MM.1S (cell line): ENCODE data around the gene LARP1B.
"Not testable (repeated sequence)": the region's sequence is repeated elsewhere in the genome, so short reads cannot be mapped to it uniquely, and the experiment has no call there.

Source experiments
- DNase-seq: peaks from one replicate; pipeline ENCODE4 v3.0.0-alpha.2; 2015
- H2AFZ ChIP-seq: fragments of 300-600 bp; sonication (generic); 2 replicates; pipeline ENCODE4 v1.6.0; 2016; ENCODE audit warnings: antibody characterized with exemption, low read length
- H3F3A ChIP-seq: fragments of 300-600 bp; sonication (generic); 2 replicates; pipeline ENCODE4 v1.6.1; 2016; ENCODE audit warnings: mild to moderate bottlenecking, antibody characterized with exemption, low read length, moderate library complexity, mixed read lengths; ENCODE audit not compliant: insufficient read depth
- H3K27ac ChIP-seq: fragments of 300-600 bp; sonication (generic); 2 replicates; pipeline ENCODE4 v1.5.1; 2016; ENCODE audit warnings: mild to moderate bottlenecking, low read length
- H3K27me3 ChIP-seq: fragments of 300-600 bp; sonication (generic); replicated peaks from 2 replicates; pipeline ENCODE4 v1.6.0; 2016; ENCODE audit warnings: low read length; ENCODE audit not compliant: insufficient read depth
- H3K36me3 ChIP-seq: fragments of 300-600 bp; sonication (generic); replicated peaks from 2 replicates; pipeline ENCODE4 v1.6.1; 2016; ENCODE audit warnings: mild to moderate bottlenecking, low read length, mixed read lengths; ENCODE audit not compliant: insufficient read depth
- H3K4me1 ChIP-seq: fragments of 300-600 bp; sonication (generic); 2 replicates; pipeline ENCODE4 v1.6.1; 2016; ENCODE audit warnings: low read length, mixed read lengths
- H3K4me2 ChIP-seq: fragments of 300-600 bp; sonication (generic); 2 replicates; pipeline ENCODE4 v1.6.0; 2016; ENCODE audit warnings: low read depth, low read length
- H3K4me3 ChIP-seq: fragments of 300-600 bp; sonication (generic); 2 replicates; pipeline ENCODE4 v1.5.1; 2016; ENCODE audit warnings: low read length, mixed read lengths
- H3K79me2 ChIP-seq: fragments of 300-600 bp; sonication (generic); 2 replicates; pipeline ENCODE4 v1.6.1; 2016; ENCODE audit warnings: mixed run types, low read length, mixed read lengths
- H3K9ac ChIP-seq: fragments of 300-600 bp; sonication (generic); 2 replicates; pipeline ENCODE4 v1.6.1; 2016; ENCODE audit warnings: low read length, mixed read lengths
- H3K9me2 ChIP-seq: fragments of 300-600 bp; sonication (generic); replicated peaks from 2 replicates; pipeline ENCODE4 v1.6.1; 2016; ENCODE audit warnings: mild to moderate bottlenecking, low read length, mixed read lengths; ENCODE audit not compliant: insufficient read depth
- H3K9me3 ChIP-seq: fragments of 300-600 bp; sonication (generic); replicated peaks from 2 replicates; pipeline ENCODE4 v1.6.1; 2016; ENCODE audit warnings: mild to moderate bottlenecking, low read length, mixed read lengths; ENCODE audit not compliant: insufficient read depth
- H4K20me1 ChIP-seq: fragments of 300-600 bp; sonication (generic); 2 replicates; pipeline ENCODE4 v1.6.1; 2016; ENCODE audit warnings: mild to moderate bottlenecking, low read length, moderate library complexity, mixed read lengths; ENCODE audit not compliant: insufficient read depth
- CTCF ChIP-seq: fragments of 300-600 bp; sonication (generic); IDR thresholded peaks from 2 replicates; pipeline ENCODE4 v1.5.1; 2016; ENCODE audit warnings: antibody characterized with exemption, low read length, mixed read lengths
- EZH2 ChIP-seq: fragments of 300-600 bp; sonication (generic); optimal IDR thresholded peaks from 2 replicates; pipeline ENCODE3; 2017; ENCODE audit warnings: low read depth, mild to moderate bottlenecking, antibody characterized with exemption, low read length, mixed read lengths
- EZH2phosphoT487 ChIP-seq: fragments of 300-600 bp; sonication (generic); IDR thresholded peaks from 2 replicates; pipeline ENCODE4 v1.6.1; 2018; ENCODE audit warnings: antibody characterized with exemption, low read length

LARP1B gene

GRCh38 chr4:128061566-128062536, 739 bp downstream of the LARP1B start:
- no peaks in the 10 kb centered on the region for H3K27me3 ChIP-seq
- H3K27ac ChIP-seq = peak overlapping the region; percentile 90
- no peaks in the 10 kb centered on the region; the same call in 1 of the 2 replicates for H4K20me1 ChIP-seq
- DNase-seq = peak; percentile 69
- H3K9me2 ChIP-seq = no peaks in the 10 kb centered on the region
- peak overlapping the region; percentile 45 for H2AFZ ChIP-seq
- TF ChIP-seq CTCF = peak; percentile 31
- TF ChIP-seq EZH2phosphoT487 = no peak
- peak overlapping the region; percentile 64 for H3K4me3 ChIP-seq
- peak overlapping the region; percentile 52 for H3K4me2 ChIP-seq
- H3K4me1 ChIP-seq = 0 out of 2 replicates have a peak, but pooled peaks cover 2% of the 10 kb centered on the region
- no peaks in the 10 kb centered on the region for H3K9me3 ChIP-seq
- peaks cover 49% of the 10 kb centered on the region for H3K79me2 ChIP-seq
- H3K36me3 ChIP-seq = no peaks in the 10 kb centered on the region
- H3F3A ChIP-seq = peaks cover 14% of the 10 kb centered on the region
- peak overlapping the region; percentile 94 for H3K9ac ChIP-seq

GRCh38 chr4:128066453-128066820, 5.3 kb downstream of the LARP1B start:
- H3K27me3 ChIP-seq, DNase-seq, H2AFZ ChIP-seq, H3K9ac ChIP-seq, H3K9me3 ChIP-seq, H3K9me2 ChIP-seq, H3K4me3 ChIP-seq, H3K4me1 ChIP-seq, H3K4me2 ChIP-seq, H4K20me1 ChIP-seq, H3K27ac ChIP-seq, H3F3A ChIP-seq, H3K36me3 ChIP-seq: not testable (repeated sequence)
- H3K79me2 ChIP-seq = peaks cover 93% of the 10 kb centered on the region

- H3K4me3 ChIP-seq = no peak overlapping the region
- no peaks in the 10 kb centered on the region for H3K27me3 ChIP-seq
- H3F3A ChIP-seq = no peaks in the 10 kb centered on the region; the same call in 1 of the 2 replicates
- H4K20me1 ChIP-seq = no peaks in the 10 kb centered on the region; the same call in 1 of the 2 replicates
- H3K9me3 ChIP-seq = no peaks in the 10 kb centered on the region
- no peaks in the 10 kb centered on the region for H3K9me2 ChIP-seq
- DNase-seq = no peak
- H3K79me2 ChIP-seq = peaks cover 93% of the 10 kb centered on the region
- no peak overlapping the region for H3K9ac ChIP-seq
- H2AFZ ChIP-seq = no peak overlapping the region
- no peaks in the 10 kb centered on the region for H3K36me3 ChIP-seq
- H3K27ac ChIP-seq = no peak overlapping the region
- peak; percentile 28 for TF ChIP-seq CTCF
- TF ChIP-seq EZH2phosphoT487 = no peak
- H3K4me2 ChIP-seq = no peak overlapping the region
- H3K4me1 ChIP-seq = no peaks in the 10 kb centered on the region
These were observed 7.8 kb downstream of the LARP1B start for GRCh38 chr4:128068918-128069317.

- no peak for DNase-seq
- H3K9ac ChIP-seq = no peak overlapping the region
- no peak for TF ChIP-seq CTCF
- no peak for TF ChIP-seq EZH2phosphoT487
- TF ChIP-seq EZH2 = no peak
- H3K27ac ChIP-seq = no peak overlapping the region
- no peaks in the 10 kb centered on the region for H4K20me1 ChIP-seq
- no peak overlapping the region for H3K4me3 ChIP-seq
- H3K79me2 ChIP-seq = peaks cover 53% of the 10 kb centered on the region
- H3K4me1 ChIP-seq = no peaks in the 10 kb centered on the region
- H3K27me3 ChIP-seq = no peaks in the 10 kb centered on the region
- no peaks in the 10 kb centered on the region for H3K36me3 ChIP-seq
- H2AFZ ChIP-seq = no peak overlapping the region
- H3F3A ChIP-seq = no peaks in the 10 kb centered on the region
- no peaks in the 10 kb centered on the region for H3K9me2 ChIP-seq
- H3K4me2 ChIP-seq = no peak overlapping the region
- H3K9me3 ChIP-seq = no peaks in the 10 kb centered on the region
These were observed 15.4 kb downstream of the LARP1B start for GRCh38 chr4:128076464-128076863.

- not testable (repeated sequence) for H3K27me3 ChIP-seq, H3K9ac ChIP-seq, H3K4me1 ChIP-seq, H3K4me2 ChIP-seq, H4K20me1 ChIP-seq, H3K79me2 ChIP-seq, H3K9me3 ChIP-seq, H3K9me2 ChIP-seq, H3F3A ChIP-seq, H3K36me3 ChIP-seq, DNase-seq, H3K4me3 ChIP-seq, H3K27ac ChIP-seq, H2AFZ ChIP-seq
These were observed 34.2 kb downstream of the LARP1B start for GRCh38 chr4:128095293-128095692.
